Activated T-helper 17 cell treated with anti-CD3 and anti-CD28 coated beads, Interleukin-2, amount 50 U/mL, for 72 hours (primary cell): ENCODE data around the gene MRPS6. TPM values are rescaled to one million over a fixed set of nuclear protein-coding genes. Genes with fewer than 3 reads are reported as not detected.

Experiments
- ATAC-seq: fragments of 150-1000 bp; cut with Tn5 transposase; replicated peaks from 2 replicates; pipeline ENCODE4 v1.10.0; 2021; ENCODE audit warnings: mild to moderate bottlenecking, moderate library complexity
- H3K27ac Mint-ChIP-seq: one replicate; pipeline ENCODE4 v1.8.0; 2022; ENCODE audit warnings: mixed read lengths
- H3K27me3 Mint-ChIP-seq: one replicate; pipeline ENCODE4 v1.8.0; 2022; ENCODE audit warnings: mixed read lengths
- H3K36me3 Mint-ChIP-seq: one replicate; pipeline ENCODE4 v1.8.0; 2022; ENCODE audit warnings: low read depth, mild to moderate bottlenecking, mixed read lengths
- H3K4me1 Mint-ChIP-seq: one replicate; pipeline ENCODE4 v1.8.0; 2022; ENCODE audit warnings: mixed read lengths
- H3K4me3 Mint-ChIP-seq: one replicate; pipeline ENCODE4 v1.8.0; 2022; ENCODE audit warnings: mild to moderate bottlenecking, mixed read lengths
- H3K9me3 Mint-ChIP-seq: one replicate; pipeline ENCODE4 v1.8.0; 2022; ENCODE audit warnings: mixed read lengths
- total RNA-seq, 2 donors: library from RNA; stranded (reverse); gene quantifications; one replicate each; pipeline ENCODE4 v1.2.3, GENCODE V29; 2022

Gene MRPS6
- total RNA-seq, result 100 to 1,000 TPM; 131 to 141 TPM

GRCh38 chr21:34073032-34073748 is at the start of gene MRPS6, which contains the start of gene SLC5A3:
Gene MRPS6 (plus strand): TSS chr21:34073578. CDS start chr21:34073701, 123 bp downstream.
Gene SLC5A3 (plus strand): TSS chr21:34073578. CDS start chr21:34095199, 21,621 bp downstream.
- peak within 1 kb of the TSS; percentile 98 for H3K4me3 Mint-ChIP-seq

GRCh38 chr21:34023691-34024373 is 49.5 kb upstream of the MRPS6 start:
- ATAC-seq, result no peak
- Mint-ChIP-seq H3K27ac (no peak overlapping the region), H3K4me3 (no peak overlapping the region), H3K27me3 (no peaks in the 10 kb centered on the region), H3K9me3 (peaks cover 3% of the 10 kb centered on the region), H3K36me3 (no peaks in the 10 kb centered on the region), H3K4me1 (peaks cover 3% of the 10 kb centered on the region)

More at GRCh38 chr21:34073032-34073748, at the start of gene MRPS6, which contains the start of gene SLC5A3:
- ATAC-seq, result peak; percentile 80
- Mint-ChIP-seq H3K9me3 (no peaks in the 10 kb centered on the region), H3K27me3 (no peaks in the 10 kb centered on the region), H3K4me1 (peaks cover 32% of the 10 kb centered on the region), H3K27ac (peak within 1 kb of the TSS; percentile 96), H3K36me3 (peaks cover 6% of the 10 kb centered on the region)

- Mint-ChIP-seq H3K36me3 (no peaks in the 10 kb centered on the region), H3K27ac (no peak overlapping the region), H3K4me3 (no peak overlapping the region), H3K4me1 (peaks cover 3% of the 10 kb centered on the region), H3K27me3 (no peaks in the 10 kb centered on the region), H3K9me3 (no peaks in the 10 kb centered on the region)
- ATAC-seq, result no peak
Observed at GRCh38 chr21:34024374-34024693, 49.0 kb upstream of the MRPS6 start.

- Mint-ChIP-seq H3K4me1 (peaks cover 22% of the 10 kb centered on the region), H3K4me3 (no peak overlapping the region)
- ATAC-seq, result no peak
Observed at GRCh38 chr21:34027721-34028461, 45.5 kb upstream of the MRPS6 start.

GRCh38 chr21:34029743-34030528 is 43.4 kb upstream of the MRPS6 start:
- peak; percentile 100 for ATAC-seq

More at GRCh38 chr21:34027721-34028461, 45.5 kb upstream of the MRPS6 start:
- Mint-ChIP-seq H3K36me3 (no peaks in the 10 kb centered on the region), H3K27me3 (no peaks in the 10 kb centered on the region), H3K27ac (no peak overlapping the region), H3K9me3 (peaks cover 3% of the 10 kb centered on the region)

GRCh38 chr21:34031835-34032370 is 41.5 kb upstream of the MRPS6 start:
- H3K4me1 Mint-ChIP-seq, result peaks cover 23% of the 10 kb centered on the region
- no peaks in the 10 kb centered on the region for H3K27me3 Mint-ChIP-seq
- H3K4me3 Mint-ChIP-seq, result peak overlapping the region; percentile 54
- H3K9me3 Mint-ChIP-seq, result peaks cover 3% of the 10 kb centered on the region
- ATAC-seq, result peak; percentile 51
- H3K27ac Mint-ChIP-seq, result peak overlapping the region; percentile 70
- no peaks in the 10 kb centered on the region for H3K36me3 Mint-ChIP-seq

More at GRCh38 chr21:34029743-34030528, 43.4 kb upstream of the MRPS6 start:
- no peaks in the 10 kb centered on the region for H3K27me3 Mint-ChIP-seq
- H3K9me3 Mint-ChIP-seq, result peaks cover 3% of the 10 kb centered on the region
- peak overlapping the region; percentile 44 for H3K4me3 Mint-ChIP-seq
- H3K27ac Mint-ChIP-seq, result peak overlapping the region; percentile 24
- no peaks in the 10 kb centered on the region for H3K36me3 Mint-ChIP-seq
- peaks cover 23% of the 10 kb centered on the region for H3K4me1 Mint-ChIP-seq

- ATAC-seq, result no peak
- Mint-ChIP-seq H3K9me3 (peaks cover 3% of the 10 kb centered on the region), H3K36me3 (no peaks in the 10 kb centered on the region)
Observed at GRCh38 chr21:34034369-34035014, 38.9 kb upstream of the MRPS6 start.

GRCh38 chr21:34035619-34036354 is 37.6 kb upstream of the MRPS6 start:
- H3K36me3 Mint-ChIP-seq, result no peaks in the 10 kb centered on the region
- ATAC-seq, result no peak
- H3K27ac Mint-ChIP-seq, result peak overlapping the region; percentile 15
- no peak overlapping the region for H3K4me3 Mint-ChIP-seq
- peaks cover 3% of the 10 kb centered on the region for H3K9me3 Mint-ChIP-seq
- no peaks in the 10 kb centered on the region for H3K27me3 Mint-ChIP-seq
- peaks cover 15% of the 10 kb centered on the region for H3K4me1 Mint-ChIP-seq

More at GRCh38 chr21:34034369-34035014, 38.9 kb upstream of the MRPS6 start:
- H3K27me3 Mint-ChIP-seq, result no peaks in the 10 kb centered on the region
- no peak overlapping the region for H3K4me3 Mint-ChIP-seq
- peaks cover 20% of the 10 kb centered on the region for H3K4me1 Mint-ChIP-seq
- H3K27ac Mint-ChIP-seq, result no peak overlapping the region

GRCh38 chr21:34037009-34037795 is 36.2 kb upstream of the MRPS6 start:
- Mint-ChIP-seq H3K36me3 (no peaks in the 10 kb centered on the region), H3K27ac (no peak overlapping the region), H3K27me3 (no peaks in the 10 kb centered on the region), H3K4me3 (no peak overlapping the region), H3K4me1 (peaks cover 4% of the 10 kb centered on the region), H3K9me3 (no peaks in the 10 kb centered on the region)
- ATAC-seq, result peak; percentile 47

- Mint-ChIP-seq H3K4me3 (no peak overlapping the region), H3K27me3 (no peaks in the 10 kb centered on the region), H3K27ac (no peak overlapping the region), H3K9me3 (no peaks in the 10 kb centered on the region), H3K36me3 (no peaks in the 10 kb centered on the region), H3K4me1 (no peaks in the 10 kb centered on the region)
- ATAC-seq, result no peak
Observed at GRCh38 chr21:34039678-34040382, 33.5 kb upstream of the MRPS6 start.

GRCh38 chr21:34042735-34043134 is 30.6 kb upstream of the MRPS6 start:
- peak; percentile 86 for ATAC-seq
- no peaks in the 10 kb centered on the region for H3K27me3 Mint-ChIP-seq
- no peaks in the 10 kb centered on the region for H3K9me3 Mint-ChIP-seq
- H3K4me1 Mint-ChIP-seq, result peaks cover 6% of the 10 kb centered on the region
- no peaks in the 10 kb centered on the region for H3K36me3 Mint-ChIP-seq
- peak overlapping the region; percentile 11 for H3K27ac Mint-ChIP-seq
- H3K4me3 Mint-ChIP-seq, result no peak overlapping the region

- H3K9me3 Mint-ChIP-seq, result no peaks in the 10 kb centered on the region
- no peaks in the 10 kb centered on the region for H3K36me3 Mint-ChIP-seq
- ATAC-seq, result peak; percentile 38
- peaks cover 6% of the 10 kb centered on the region for H3K4me1 Mint-ChIP-seq
- no peak overlapping the region for H3K4me3 Mint-ChIP-seq
- H3K27me3 Mint-ChIP-seq, result no peaks in the 10 kb centered on the region
- no peak overlapping the region for H3K27ac Mint-ChIP-seq
Observed at GRCh38 chr21:34043333-34043732, 30.0 kb upstream of the MRPS6 start.
